Activated CD4-positive, alpha-beta T cell treated with anti-CD3 and anti-CD28 coated beads for 24 hours (primary cell): ENCODE results near the gene DHX32.

Experiments used
- DNase-seq, 2 donors: peaks; one replicate each; pipeline ENCODE4 v3.0.0-alpha.2; 2020; ENCODE audit warnings: low read depth in 2 of 2

The DHX32 gene

GRCh38 chr10:125849448-125849847 is 31.6 kb downstream of the DHX32 start:
- DNase-seq = no peak

- DNase-seq = no peak
Measured at GRCh38 chr10:125848857-125849256, 32.2 kb downstream of the DHX32 start.

GRCh38 chr10:125848371-125848770 is 32.7 kb downstream of the DHX32 start:
- no peak for DNase-seq

- no peak for DNase-seq
Measured at GRCh38 chr10:125846894-125847293, 34.2 kb downstream of the DHX32 start.

- DNase-seq = no peak
Measured at GRCh38 chr10:125845617-125846016, 35.5 kb downstream of the DHX32 start.

GRCh38 chr10:125844751-125845221 is 36.3 kb downstream of the DHX32 start:
- no peak for DNase-seq

GRCh38 chr10:125843603-125844329 is 37.3 kb downstream of the DHX32 start:
- no peak for DNase-seq

- no peak for DNase-seq
Measured at GRCh38 chr10:125840955-125841354, 40.1 kb downstream of the DHX32 start.

- DNase-seq = no peak
Measured at GRCh38 chr10:125840406-125840805, 40.7 kb downstream of the DHX32 start.

- DNase-seq = no peak
Measured at GRCh38 chr10:125838802-125839575, 42.1 kb downstream of the DHX32 start.

GRCh38 chr10:125836746-125837145 is 44.3 kb downstream of the DHX32 start:
- DNase-seq = no peak

- DNase-seq = no peak
Measured at GRCh38 chr10:125828311-125828710, 52.8 kb downstream of the DHX32 start.

GRCh38 chr10:125827133-125827532 is 54.0 kb downstream of the DHX32 start:
- no peak for DNase-seq

- DNase-seq = no peak
Measured at GRCh38 chr10:125824736-125825135, 56.4 kb downstream of the DHX32 start.

- DNase-seq = no peak
Measured at GRCh38 chr10:125823663-125824251, 57.3 kb downstream of the DHX32 start.

- peak; percentile 76 to 85 for DNase-seq
Measured at GRCh38 chr10:125822878-125823662, 58.0 kb downstream of the DHX32 start, which contains the start of the genes BCCIP and UROS. Gene BCCIP, plus strand, starts transcription at chr10:125823546. Its CDS starts 12 bp downstream, at chr10:125823558. Gene UROS, minus strand, starts transcription at chr10:125823258. Its CDS starts 6,759 bp downstream, at chr10:125816499.

- no peak for DNase-seq
Measured at GRCh38 chr10:125820701-125821100, 60.4 kb downstream of the DHX32 start.

GRCh38 chr10:125817337-125817946 is 63.6 kb downstream of the DHX32 start:
- no peak for DNase-seq

- DNase-seq = no peak
Measured at GRCh38 chr10:125816548-125816947, 64.5 kb downstream of the DHX32 start.

GRCh38 chr10:125815764-125816163 is 65.3 kb downstream of the DHX32 start:
- DNase-seq = no peak

- DNase-seq = no peak
Measured at GRCh38 chr10:125812128-125812750, 68.9 kb downstream of the DHX32 start.
